Measurements from ENCODE around the gene MYCBP2. TPM values are rescaled to one million over a fixed set of nuclear protein-coding genes. Genes with fewer than 3 reads are reported as not detected.

Gene MYCBP2
- total and polyA plus RNA-seq, 8 donors: 70.4 to 105 (median 79.1) TPM

DNA sequence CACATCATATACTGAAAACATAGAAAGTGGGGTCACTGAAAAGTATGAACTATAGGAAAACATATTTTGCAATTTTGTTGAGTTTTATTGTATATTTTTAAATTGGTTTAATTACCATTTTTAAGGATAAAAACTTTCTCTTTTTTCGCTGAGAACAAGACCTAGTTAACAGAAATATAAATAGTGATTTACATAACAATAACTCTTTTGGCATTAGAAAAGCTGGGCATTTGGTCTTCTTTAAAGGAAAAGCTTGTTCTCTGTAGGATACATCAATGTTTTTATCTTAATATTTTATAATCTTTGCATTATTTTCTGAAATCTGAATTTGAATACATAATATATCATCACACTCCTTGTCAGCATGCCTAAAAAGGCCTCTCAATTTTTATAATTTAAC lies 47.4 kb upstream of the MYCBP2 start:
- ATAC-seq (no peak), DNase-seq (no peak)
- no peak overlapping the region for H3K27ac ChIP-seq
- no peaks in the 10 kb centered on the region for H3K4me1 ChIP-seq
- H3K9me3 ChIP-seq: no peaks in the 10 kb centered on the region
- intact Hi-C loops (cut with DNase I): no loop called here
- no peak overlapping the region for H3K4me3 ChIP-seq
- no peaks in the 10 kb centered on the region for H3K27me3 ChIP-seq
- no peaks in the 10 kb centered on the region for H3K36me3 ChIP-seq
- no peak for TF ChIP-seq CTCF (IDR thresholded peaks at IDR 0.05)

- TF ChIP-seq CTCF (IDR thresholded peaks at IDR 0.05): no peak
Measured at GRCh38 chr13:77373502-77373901, 46.6 kb upstream of the MYCBP2 start.

GRCh38 chr13:77372275-77372674 lies 45.4 kb upstream of the MYCBP2 start:
- TF ChIP-seq CTCF (IDR thresholded peaks at IDR 0.05): no peak
- intact Hi-C loops (cut with DNase I): no loop called here
- Histone ChIP-seq H3K36me3 (no peaks in the 10 kb centered on the region), H3K27ac (no peak overlapping the region), H3K27me3 (no peaks in the 10 kb centered on the region), H3K9me3 (no peaks in the 10 kb centered on the region), H3K4me3 (no peak overlapping the region), H3K4me1 (no peaks in the 10 kb centered on the region)
- no peak for DNase-seq
- ATAC-seq: no peak

More at GRCh38 chr13:77373502-77373901, 46.6 kb upstream of the MYCBP2 start:
- Histone ChIP-seq H3K27me3 (no peaks in the 10 kb centered on the region), H3K36me3 (no peaks in the 10 kb centered on the region), H3K4me3 (no peak overlapping the region), H3K9me3 (no peaks in the 10 kb centered on the region), H3K27ac (no peak overlapping the region), H3K4me1 (no peaks in the 10 kb centered on the region)
- DNase-seq (no peak), ATAC-seq (no peak)
- intact Hi-C loops (cut with DNase I): no loop called here

DNA sequence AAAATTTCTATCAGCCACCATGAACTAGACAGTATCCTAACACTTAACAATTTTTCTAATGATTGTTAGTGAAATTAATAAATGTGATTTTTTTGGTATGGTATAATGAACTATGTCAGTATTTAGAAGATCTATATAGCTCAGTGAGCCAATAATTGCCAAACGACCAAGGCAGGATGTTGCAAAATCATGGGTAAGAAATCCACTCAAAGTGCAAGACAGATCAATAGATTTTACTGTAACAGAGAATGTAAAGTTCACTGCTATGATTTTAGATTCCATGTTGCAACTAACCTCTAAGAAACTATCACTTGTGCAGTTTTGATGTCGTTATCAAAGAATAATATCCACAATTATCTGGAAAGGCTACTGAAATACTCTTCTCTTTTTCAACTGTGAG lies 44.0 kb upstream of the MYCBP2 start:
- no peaks in the 10 kb centered on the region for H3K36me3 ChIP-seq
- intact Hi-C loops (cut with DNase I): no loop called here
- H3K9me3 ChIP-seq: no peaks in the 10 kb centered on the region
- no peak overlapping the region for H3K27ac ChIP-seq
- ATAC-seq (no peak), DNase-seq (no peak)
- no peak overlapping the region for H3K4me3 ChIP-seq
- no peak for TF ChIP-seq CTCF (IDR thresholded peaks at IDR 0.05)
- H3K4me1 ChIP-seq: no peaks in the 10 kb centered on the region
- no peaks in the 10 kb centered on the region for H3K27me3 ChIP-seq

DNA sequence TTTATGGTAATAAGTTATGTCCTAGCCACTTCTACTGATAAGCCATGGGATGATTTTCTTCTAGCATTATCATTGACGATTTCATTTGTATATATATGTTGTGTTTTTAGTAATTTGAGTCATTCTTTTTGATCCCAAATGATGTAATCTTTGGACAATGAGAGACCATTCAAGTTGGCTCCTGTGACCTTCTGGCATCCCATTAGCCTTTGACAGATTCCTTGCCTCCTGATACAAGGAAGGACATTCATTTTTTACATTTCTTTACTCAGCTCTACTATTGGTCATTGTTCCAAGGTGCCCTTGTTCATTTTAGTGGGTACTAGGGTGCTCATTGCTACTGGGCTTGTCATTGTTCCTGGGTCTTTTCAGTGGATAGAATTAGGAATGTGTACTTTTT lies 35.3 kb upstream of the MYCBP2 start:
- ATAC-seq: no peak
- Histone ChIP-seq H3K27ac (no peak overlapping the region), H3K9me3 (no peaks in the 10 kb centered on the region), H3K36me3 (no peaks in the 10 kb centered on the region), H3K4me1 (peaks cover 0 to 7% of the 10 kb centered on the region in 2 donors), H3K27me3 (no peaks in the 10 kb centered on the region), H3K4me3 (no peak overlapping the region)
- DNase-seq: no peak
- intact Hi-C loops (cut with DNase I): no loop called here
- no peak for TF ChIP-seq CTCF (IDR thresholded peaks at IDR 0.05)
